ENCODE results near the gene BCORL1.

Gene BCORL1

DNA sequence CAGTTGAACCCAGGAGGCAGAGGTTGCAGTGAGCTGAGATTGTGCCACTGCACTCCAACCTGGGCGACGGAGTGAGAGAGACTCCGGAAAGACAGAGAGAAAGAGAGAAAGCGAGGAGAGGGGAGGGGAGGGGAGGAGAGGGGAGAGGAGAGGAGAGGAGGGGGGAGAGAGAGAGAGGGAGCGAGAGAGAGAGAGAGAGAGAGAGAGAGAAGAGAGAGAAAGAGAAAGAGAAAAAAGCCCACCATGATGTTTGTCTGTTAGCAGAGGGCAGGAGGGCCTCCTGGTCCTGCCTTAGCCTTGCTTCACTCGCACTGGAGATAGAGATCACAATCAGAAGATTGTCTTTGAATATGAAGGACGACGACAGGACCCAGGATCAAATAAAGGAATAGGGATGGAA, 18.7 kb upstream of the BCORL1 start:
- DNase-seq = no peak

DNA sequence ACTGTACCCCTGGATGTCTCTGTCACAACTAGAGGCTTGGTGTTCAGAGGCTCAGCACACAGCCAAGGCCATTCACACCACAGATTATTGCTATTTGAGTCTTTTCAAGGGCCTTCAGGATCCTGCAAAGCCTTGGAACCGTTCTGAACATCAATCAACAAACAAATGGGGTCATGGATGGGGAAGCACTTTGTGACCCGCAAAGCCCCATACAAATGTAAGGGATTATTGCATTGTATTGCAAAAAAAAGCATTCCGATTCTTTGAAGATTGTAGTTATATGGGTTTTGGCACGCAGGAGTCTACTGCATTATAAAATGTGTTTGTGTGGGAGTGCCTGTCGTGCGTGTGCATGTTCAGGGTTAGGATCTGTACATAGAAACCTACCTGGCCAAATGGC, 17.3 kb upstream of the BCORL1 start:
- no peak for DNase-seq

DNA sequence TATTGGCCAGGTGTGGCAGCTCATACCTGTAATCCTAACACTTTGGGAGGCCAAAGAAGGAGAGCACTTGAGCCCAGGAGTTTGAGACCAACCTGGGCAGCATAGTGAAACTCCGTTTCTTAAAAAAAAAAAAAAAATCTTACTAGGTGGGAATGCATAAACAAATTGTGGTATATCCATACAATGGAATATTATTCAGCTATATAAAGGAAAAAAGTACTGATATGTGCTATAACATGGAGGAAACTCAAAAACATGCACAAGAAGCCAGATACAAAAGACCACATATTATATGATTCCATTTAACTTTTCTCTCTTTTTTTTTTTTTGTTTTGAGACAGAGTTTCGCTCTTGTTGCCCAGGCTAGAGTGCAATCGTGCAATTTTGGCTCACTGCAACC, 13.5 kb upstream of the BCORL1 start:
- DNase-seq = no peak

DNA sequence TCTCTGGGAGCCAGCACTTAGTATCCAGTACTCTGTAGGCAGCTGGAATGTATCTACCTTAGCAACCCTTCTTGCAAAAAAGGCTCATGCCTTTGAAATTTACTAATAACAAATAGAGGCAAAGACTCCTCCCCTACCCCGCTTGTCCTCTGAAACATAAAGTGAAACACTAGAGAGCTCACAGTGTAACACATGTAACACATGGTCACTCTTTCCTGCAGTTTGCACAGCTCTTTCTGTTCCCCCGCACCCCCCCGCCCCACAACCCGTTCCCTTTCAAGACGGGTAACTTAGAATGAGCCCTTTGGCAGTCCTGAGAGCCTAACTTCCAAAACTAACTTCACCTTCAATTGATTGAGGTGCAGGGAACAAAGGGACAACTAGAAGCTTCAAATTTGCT, 6.0 kb upstream of the BCORL1 start:
- DNase-seq = no peak

DNA sequence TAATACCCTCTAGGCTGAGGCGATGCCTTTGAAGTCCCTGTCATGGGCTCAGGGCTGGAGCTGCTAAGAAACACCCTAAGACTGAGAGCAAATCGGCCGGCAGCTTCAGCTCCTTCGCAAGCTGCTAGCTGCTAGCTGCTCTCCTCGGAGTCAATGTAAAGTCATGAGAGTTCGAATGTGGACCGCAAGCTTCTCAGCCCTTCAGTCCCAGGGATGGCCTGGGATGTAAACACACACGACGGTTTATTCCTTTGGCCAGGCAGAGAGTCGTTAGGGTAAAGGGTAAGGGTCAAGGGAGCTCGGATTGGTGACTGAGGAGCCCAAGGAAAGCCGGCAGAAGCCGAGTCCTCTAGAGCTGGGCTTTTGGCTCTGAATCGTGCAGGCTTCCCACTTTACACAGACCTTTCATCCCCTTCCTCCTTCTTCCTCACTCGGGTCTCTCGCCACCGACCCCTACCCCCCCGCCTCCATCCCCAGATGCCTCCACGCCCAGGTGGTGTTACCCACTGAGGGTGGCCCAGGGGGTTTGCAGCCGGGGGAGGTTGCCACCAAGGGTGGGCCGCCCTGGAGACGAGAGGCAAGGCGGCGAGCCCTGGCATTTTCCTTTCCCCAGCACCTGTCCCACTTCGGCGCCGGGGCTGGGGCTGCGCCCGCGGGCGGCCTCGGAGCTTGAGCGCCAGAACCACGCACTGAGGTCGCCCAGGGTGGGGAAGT, 3.1 kb upstream of the BCORL1 start:
- DNase-seq = no peak

DNA sequence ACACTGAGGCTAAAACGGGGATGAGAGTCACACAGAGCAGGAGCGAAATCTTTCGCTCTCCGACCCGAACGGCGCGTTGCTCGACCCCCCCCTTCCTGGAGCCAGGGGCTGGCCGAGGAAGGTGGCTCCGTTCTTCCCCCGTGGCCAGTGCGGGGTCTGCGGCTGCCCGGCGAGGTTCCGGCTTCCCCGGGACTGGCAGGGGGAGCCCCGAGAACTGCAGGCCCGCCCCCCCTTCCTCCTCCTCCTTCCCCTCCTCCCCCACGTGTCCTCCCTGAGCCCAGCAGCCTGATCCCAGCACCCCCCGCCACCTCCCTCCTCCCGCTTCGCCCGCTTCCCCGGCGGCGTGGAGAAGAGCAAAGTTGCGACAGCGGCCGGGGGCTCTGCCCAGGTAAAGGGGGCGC, 2.4 kb upstream of the BCORL1 start:
- no peak for DNase-seq

DNA sequence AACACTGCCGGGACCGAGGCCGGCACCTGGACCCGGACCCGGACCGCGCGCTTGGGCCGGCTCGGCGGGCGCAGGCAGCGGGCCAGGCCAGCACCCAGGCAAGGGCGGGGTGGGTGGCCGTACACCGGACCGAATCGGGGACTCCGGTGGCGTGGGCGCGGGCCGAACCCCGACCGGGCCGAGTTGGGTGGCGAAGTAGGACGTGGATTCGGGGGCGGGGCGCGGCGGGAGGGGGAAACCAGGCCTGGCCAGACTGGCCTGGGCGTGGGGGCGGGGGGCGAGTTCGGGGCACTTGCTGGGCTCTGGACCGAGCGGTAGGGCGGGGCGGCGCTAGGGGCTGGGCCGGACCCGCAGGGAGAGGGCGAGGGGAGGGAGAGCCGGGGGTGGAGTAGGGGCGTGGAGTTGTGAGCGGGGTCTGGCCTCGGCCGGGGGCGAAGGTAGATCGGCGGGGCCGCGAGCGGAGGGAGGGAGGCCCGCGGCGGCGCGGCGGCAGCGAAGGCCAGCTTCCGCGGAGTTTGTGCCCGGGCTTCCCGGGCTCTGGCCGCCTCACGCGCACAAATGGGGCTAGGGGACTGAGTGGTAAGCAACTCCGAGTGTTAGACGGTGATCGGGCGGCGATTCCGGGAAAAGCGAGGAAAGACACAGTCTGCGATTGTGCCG, 1.8 kb upstream of the BCORL1 start:
- DNase-seq = no peak

DNA sequence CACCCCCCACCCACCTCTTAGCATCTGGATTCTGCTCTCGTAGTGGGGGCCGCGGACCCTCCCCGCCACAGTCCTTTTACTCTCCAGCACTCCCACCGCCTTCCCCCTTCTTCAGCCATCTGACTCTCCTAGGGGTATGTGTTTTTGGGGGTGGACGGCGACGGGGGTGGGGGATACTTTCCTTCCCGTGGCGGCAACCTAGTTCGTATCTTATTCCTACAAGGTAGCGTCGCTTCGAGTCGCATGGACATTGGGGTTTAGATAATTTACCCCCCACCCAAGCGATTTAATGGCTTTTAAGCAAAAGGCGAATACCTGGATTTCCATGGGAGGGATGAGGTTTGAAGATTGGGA, 1.3 kb upstream of the BCORL1 start:
- no peak for DNase-seq

DNA sequence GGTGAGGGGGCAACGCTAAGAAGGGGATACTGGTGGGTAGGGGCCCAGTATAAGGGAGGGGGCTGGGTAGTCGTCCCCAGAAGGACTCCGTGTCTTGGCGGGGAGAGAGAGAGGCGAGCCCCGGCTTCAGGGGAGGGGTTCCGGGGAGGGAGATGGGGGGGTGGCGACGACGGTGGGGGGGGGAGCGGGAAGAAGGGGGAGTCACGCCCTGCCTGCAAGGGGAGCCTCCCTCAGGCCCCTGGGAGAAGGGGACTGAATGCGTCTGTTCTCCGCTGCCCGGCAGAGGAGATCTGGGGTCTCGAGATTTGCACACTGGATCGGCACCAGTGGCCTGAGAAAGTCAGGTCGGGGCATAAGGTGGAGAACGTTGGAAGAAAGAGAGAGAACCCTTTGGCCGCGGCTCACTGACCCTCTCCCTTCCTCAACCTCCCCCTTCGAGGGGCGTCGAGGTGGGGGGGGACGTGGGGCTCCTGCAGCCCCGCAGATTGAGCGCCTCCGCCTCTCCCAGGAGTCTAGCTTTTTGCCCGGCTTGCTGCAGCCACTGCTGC, 609 bp upstream of the BCORL1 start:
- no peak for DNase-seq

DNA sequence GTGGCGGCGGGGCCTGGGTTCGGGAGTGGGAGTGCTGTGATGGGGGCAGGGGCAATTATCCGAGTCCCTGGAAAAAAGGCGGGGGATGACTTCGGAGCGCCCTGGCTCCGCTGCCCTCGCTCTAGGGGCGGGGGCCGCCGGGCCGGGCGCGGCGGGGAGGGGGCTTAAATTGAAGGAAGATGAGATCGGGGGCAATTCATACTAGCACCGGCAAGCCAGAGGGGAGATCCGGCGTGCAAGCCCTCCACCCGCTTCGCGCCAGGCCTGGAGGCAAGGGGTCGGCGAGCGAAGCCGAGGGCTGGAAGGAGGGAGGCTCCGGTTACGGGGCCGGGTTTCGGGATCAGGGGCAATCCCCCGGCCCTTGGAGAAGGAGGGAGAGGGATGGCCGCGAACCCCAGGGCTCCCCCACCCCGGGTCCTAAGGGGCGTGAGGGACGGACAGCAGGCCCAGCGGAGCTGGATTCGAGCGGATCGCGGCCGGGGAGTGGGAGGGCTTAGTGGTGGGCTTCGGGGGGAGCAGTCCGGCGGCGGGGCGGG, 1.2 kb downstream of the BCORL1 start:
- DNase-seq = no peak

DNA sequence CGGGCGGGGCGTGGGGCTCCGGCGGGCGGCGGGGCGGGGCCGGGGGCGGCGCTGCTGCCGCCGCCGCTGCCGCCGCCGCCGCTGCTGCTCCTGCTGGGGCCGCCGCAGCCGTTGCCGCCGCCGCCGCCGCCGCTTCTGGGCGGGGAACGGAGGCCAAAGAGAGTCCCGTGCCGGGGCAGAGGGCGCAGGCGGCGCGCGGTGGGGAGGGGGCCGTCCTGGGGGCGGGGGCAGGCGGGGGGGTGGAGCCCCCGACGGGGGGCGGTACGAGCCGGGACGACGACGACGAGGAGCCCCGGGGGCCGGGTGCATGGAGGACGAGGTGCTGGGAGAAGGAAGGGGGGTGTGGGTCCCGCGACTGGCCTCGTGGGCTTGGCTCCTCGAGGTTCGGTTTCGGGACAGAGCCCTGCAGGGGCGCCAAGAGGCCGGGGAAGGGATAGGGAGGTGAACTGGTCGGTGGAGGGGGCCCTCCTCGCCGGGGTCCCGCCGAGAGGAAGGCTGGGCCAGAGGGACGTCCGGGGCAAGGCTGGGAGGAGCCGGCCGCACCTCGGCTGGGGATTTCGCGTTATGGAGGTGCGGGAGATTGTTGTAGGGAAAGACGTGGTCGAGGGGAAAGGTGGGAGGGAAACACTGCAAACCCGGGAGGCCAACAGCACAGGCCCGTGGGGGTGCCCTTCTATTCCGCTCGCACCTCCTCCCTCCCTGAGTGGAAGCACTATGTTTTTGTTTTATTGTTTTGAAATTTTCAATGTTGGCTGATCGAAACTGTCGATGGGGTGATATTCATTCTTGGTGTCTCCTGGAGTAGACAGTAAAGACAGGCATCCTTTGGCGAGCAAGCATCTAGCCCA, 1.9 kb downstream of the BCORL1 start:
- no peak for DNase-seq

DNA sequence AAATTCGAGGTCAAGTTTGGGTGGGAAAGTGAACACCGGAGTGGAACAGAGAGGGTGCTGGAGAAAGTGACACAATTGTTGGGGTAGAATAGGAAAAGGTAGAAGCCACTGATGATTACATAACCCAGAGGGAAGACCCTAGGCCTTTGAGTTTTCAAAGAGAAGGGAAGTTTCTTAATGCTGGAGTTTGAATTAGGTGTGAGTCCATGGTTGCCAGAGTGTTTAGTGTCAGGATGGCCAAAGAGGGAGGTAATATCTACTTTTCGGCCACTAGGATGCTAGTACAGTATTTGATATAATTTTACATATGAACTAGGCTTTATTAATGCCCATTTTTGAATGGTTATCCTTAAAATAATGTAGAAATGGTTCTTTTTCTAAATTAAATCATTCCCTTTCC, 5.4 kb downstream of the BCORL1 start:
- DNase-seq = no peak

DNA sequence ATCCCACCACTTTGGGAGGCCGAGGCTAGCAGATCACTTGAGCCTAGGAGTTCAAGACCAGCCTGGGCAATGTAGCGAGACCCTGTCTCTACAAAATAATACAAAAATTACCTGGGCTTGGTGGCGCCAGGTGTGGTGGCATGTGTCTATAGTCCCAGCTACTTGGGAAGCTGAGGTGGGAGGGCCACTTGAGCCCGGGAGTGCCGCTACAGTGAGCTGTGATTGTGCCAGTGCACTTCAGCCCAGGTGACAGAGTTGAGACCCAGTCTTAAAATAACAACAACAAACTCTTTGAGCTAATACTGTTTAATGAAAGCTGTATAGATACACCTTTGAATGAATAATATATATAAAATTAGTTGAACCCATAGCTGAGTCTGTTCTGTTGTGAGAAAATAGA, 9.7 kb downstream of the BCORL1 start:
- no peak for DNase-seq

DNA sequence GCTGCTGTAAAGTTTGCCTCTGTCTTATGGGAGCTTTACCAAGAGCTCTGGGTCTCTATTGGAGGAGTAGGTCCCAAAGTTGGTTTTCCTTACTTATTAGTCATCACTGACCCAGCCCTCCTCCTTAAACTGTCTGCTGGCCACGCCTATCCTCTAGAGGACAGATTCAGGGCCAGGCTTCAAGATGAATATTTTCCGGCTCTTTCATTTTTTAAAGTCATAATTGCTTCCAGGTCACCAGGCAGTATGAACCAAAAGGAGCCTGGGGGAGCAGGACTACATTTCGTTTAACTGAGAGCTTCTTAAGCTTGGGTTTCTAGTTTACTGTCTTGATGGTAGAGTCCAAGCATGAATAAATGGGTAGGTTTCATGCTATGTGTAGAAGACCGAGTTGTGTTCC, 13.7 kb downstream of the BCORL1 start:
- no peak for DNase-seq

DNA sequence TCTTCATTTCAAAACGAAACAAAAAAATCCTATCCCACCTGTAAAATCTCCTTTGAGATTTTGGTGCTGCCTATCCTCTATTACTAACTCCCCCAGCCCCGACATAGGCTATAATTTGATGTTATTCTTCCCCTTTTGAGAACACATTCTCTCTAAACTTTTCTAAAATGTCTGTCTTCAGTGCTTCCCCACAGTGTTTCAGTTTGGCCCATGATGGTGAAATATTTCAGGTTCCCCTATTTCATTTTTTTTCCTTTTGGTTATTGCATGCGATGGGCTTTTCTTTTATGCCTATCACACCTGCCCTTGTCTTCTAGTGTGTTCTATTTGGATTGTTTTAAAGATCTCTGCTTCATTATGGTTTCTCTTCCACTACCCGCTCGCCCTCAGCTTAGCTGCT, 14.7 kb downstream of the BCORL1 start:
- DNase-seq = no peak

DNA sequence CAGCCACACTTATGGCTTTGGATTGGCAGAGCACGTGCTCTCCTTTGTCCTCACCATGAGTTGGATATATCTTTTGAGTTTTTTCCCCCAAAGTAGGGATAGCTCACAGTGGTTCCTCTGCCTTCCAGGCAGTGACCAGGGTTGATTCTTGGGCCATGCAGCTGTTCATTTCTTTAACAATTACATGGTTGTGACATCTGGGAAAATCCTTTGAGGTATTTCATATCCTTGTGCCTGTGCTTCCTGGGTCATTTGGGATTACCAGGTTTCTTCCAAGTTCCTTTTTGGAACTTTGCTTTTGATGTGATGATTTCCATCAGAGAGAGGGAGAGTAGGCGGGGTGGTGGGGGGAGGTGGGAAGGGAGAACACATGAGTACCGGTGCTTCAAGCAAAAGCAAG, 15.6 kb downstream of the BCORL1 start:
- no peak for DNase-seq

DNA sequence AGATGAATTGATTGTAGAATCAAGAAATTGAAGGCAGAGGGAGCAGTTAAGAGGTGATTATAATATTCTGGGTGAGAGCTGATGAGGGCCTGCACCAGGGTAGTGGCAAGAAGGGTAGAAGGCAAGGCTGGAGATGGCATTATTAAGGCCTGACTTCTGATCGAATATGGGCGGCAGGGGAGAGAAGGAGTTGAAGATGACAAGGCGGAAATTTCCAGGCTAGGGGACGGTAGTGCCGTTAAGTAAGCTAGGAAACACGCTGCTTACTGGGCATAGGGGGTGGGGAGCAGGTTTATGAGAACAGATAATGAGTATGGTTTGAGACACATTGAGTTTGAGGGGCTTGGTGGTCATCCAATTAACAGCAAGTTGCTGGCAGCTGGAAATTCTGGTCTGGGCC, 19.5 kb downstream of the BCORL1 start:
- DNase-seq = no peak

DNA sequence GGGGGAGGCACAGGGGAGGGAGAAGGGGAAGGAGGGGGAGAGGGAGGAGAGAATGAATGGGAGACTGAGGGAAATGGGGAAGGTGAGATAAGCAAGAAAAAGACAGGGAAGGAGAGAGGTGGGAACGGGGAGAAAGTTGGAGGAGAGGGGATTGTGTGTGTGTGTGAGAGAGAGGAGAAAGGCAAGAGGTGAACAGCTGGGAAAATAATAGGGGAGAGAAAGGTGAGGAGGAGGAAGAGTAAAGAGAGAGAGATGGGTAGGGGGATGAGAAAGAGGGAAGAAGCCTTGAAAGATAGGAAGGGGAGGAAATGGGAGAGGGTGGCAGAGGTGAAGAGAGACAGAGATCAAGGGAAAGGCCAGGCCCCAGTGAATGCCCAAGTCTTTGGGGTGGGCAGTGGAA, 20.1 kb downstream of the BCORL1 start:
- DNase-seq = no peak

DNA sequence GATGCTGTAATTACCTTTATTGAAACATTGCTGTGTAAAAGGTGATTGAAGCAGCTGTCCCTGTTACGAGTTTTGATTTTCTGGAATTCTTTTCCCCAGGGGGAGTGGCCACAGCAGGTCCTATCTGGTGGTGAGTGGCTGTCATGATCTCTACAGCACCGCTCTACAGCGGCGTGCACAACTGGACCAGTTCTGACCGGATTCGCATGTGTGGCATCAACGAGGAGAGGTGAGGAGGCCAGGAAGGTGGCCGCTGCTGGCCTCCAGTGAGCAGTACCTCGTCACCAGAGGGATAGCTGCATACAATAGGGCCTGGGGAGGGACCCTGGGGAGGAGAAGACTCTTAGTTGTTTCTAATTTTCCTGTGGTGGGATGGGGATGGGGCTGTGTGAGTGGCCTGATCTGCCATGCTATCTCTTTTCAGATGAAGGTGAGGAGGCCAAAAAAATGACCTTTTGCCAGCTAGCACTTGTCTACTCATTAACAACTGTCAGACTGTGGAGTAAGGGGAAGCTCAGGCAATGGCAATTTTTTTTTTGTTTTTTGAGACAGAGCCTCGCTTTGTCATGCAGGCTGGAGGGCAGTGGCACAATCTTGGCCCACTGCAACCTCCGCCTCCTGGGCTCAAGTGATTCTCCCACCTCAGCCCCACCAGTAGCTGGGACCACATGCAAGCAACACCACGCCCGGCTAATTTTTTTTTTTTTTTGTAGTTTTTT, 22.8 kb downstream of the BCORL1 start:
- DNase-seq = no peak

DNA sequence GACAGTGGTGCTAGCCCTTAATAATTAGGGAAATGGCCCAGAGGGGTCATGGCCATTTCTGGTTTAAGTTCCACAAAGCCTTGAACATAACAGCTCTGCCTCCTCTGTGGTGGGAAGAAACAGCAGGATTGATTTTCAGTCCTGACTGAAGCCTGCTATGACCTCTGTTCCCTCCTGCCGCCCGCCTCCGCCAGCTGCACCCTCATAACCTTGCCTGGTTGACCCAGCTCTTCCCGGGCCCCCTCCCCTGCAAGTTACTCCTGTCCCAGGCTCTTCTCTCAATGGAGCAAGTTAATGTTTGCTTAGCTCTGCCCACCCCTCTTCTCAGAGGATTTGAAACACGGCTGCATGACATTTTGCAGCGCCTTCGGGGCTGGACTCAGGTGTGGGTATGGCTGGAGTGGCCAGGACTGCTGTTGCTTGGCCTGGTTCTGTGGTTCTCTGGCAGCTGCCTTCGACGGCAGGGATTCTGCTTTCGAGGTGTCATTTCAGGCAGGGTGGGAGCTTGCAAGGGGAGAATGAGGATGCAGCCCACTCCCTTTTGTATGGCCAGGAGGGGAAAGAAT, 27.3 kb downstream of the BCORL1 start:
- no peak for DNase-seq

DNA sequence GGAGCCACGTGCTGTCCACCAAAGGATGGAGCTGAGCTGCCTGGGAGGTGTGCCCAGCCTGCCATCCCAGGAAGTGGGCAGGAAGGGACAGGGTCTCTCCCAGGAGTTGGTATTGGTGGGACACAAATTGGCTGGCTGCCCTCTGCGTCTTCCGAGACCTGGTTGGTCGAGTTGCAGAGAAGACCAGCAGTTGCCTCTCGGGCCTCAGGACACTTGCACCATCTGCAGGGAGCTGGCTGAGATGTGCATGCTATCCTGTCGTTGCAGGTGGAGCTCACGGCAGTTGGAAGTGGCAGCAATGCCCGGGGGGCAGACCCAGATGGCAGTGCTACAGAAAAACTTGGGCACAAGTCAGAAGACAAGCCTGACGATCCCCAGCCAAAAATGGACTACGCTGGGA, 30.2 kb downstream of the BCORL1 start:
- DNase-seq = no peak

DNA sequence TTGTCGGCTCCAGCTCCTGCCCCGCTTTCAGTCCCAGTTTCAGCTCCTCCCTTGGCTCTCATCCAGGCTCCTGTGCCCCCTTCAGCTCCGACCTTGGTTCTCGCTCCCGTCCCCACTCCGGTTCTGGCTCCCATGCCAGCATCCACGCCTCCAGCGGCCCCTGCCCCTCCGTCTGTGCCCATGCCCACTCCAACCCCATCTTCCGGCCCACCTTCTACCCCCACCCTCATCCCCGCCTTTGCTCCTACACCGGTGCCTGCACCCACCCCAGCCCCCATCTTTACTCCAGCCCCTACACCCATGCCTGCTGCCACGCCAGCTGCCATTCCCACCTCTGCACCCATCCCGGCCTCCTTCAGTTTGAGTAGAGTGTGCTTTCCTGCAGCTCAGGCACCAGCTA, 31.2 kb downstream of the BCORL1 start:
- no peak for DNase-seq

DNA sequence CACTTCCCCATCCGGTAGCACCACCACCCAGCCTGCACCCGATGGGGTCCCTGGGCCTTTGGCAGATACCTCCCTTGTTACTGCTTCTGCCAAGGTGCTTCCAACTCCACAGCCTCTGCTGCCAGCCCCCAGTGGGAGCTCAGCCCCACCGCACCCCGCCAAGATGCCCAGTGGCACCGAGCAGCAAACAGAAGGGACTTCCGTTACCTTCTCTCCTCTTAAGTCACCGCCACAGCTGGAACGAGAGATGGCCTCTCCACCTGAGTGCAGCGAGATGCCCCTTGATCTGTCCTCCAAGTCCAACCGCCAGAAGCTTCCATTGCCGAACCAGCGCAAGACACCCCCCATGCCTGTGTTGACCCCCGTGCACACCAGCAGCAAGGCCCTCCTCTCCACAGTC, 31.9 kb downstream of the BCORL1 start:
- DNase-seq = no peak

Data from NCI-H1417 treated with DMSO at 0.1 percent for 48 hours (cell line).